IPS-NIHi7 (cell line): Measurements from ENCODE around the gene UROS.

Experiments used
- DNase-seq: peaks from one replicate; pipeline ENCODE4 v3.0.0; 2012; ENCODE audit warnings: mixed read lengths; ENCODE audit errors: extremely low spot score

Gene UROS

GRCh38 chr10:125788156-125789034, 34.7 kb downstream of the UROS start:
- no peak for DNase-seq

GRCh38 chr10:125785791-125786190, 37.3 kb downstream of the UROS start:
- DNase-seq = no peak

- no peak for DNase-seq
Measured at GRCh38 chr10:125783957-125784356, 39.1 kb downstream of the UROS start.

GRCh38 chr10:125783408-125783807, 39.6 kb downstream of the UROS start:
- no peak for DNase-seq

- no peak for DNase-seq
Measured at GRCh38 chr10:125782616-125783015, 40.4 kb downstream of the UROS start.

- DNase-seq = no peak
Measured at GRCh38 chr10:125782054-125782453, 41.0 kb downstream of the UROS start.

GRCh38 chr10:125781374-125781773, 41.7 kb downstream of the UROS start:
- no peak for DNase-seq

- DNase-seq = no peak
Measured at GRCh38 chr10:125779403-125780327, 43.4 kb downstream of the UROS start.

GRCh38 chr10:125778556-125778955, 44.5 kb downstream of the UROS start:
- DNase-seq = no peak

GRCh38 chr10:125777806-125778205, 45.3 kb downstream of the UROS start:
- DNase-seq = no peak

- DNase-seq = no peak
Measured at GRCh38 chr10:125775491-125776106, 47.5 kb downstream of the UROS start, which contains the start of gene MMP21. Gene MMP21, minus strand, starts transcription at chr10:125775821. Its CDS starts 0 bp downstream, at chr10:125775821.

GRCh38 chr10:125774581-125775191, 48.4 kb downstream of the UROS start:
- no peak for DNase-seq

- DNase-seq = no peak
Measured at GRCh38 chr10:125773687-125774543, 49.1 kb downstream of the UROS start.

- no peak for DNase-seq
Measured at GRCh38 chr10:125772864-125773180, 50.2 kb downstream of the UROS start.

GRCh38 chr10:125772112-125772863, 50.8 kb downstream of the UROS start:
- DNase-seq = no peak

- DNase-seq = no peak
Measured at GRCh38 chr10:125770844-125771243, 52.2 kb downstream of the UROS start.

GRCh38 chr10:125769175-125769574, 53.9 kb downstream of the UROS start:
- DNase-seq = no peak

GRCh38 chr10:125768219-125768855, 54.7 kb downstream of the UROS start:
- no peak for DNase-seq

GRCh38 chr10:125766511-125766910, 56.5 kb downstream of the UROS start:
- no peak for DNase-seq

GRCh38 chr10:125765835-125766234, 57.2 kb downstream of the UROS start:
- no peak for DNase-seq
